ENCODE results near the gene KPNA2.
"Not testable (repeated sequence)": the region's sequence is repeated elsewhere in the genome, so short reads cannot be mapped to it uniquely, and the experiment has no call there.

The KPNA2 gene

DNA sequence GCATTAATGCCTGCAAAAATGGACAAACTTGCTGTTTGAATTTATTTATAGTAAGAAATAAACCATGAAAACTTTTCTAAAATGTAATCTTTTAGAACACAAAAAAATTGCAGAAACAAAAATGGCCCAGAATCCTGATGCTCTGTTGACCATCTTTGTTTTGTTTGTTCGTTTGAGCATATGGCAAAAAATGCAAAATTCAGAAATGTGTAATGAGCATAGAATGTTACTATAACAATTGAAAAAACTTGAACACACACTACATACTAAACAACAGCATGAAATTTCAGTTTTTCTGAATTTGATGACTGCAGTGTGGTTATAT is 1.1 kb upstream of the KPNA2 start:
- H3K4me3 ChIP-seq (ENCODE audit: low read depth, low read length), result no peak overlapping the region
- no peak for DNase-seq (ENCODE audit: low read depth)
- in situ Hi-C loops (cut with HindIII; ENCODE audit: low sequenced_read_pairs), result no loop called here
- TF ChIP-seq CTCF (IDR thresholded peaks at IDR 0.05; ENCODE audit: low read depth, low read length, missing control alignments), result no peak

- in situ Hi-C loops (cut with HindIII; ENCODE audit: low sequenced_read_pairs), result no loop called here
- H3K4me3 ChIP-seq (ENCODE audit: low read depth, low read length), result peak overlapping the region; percentile 5
- DNase-seq (ENCODE audit: low read depth), result no peak
- TF ChIP-seq CTCF (IDR thresholded peaks at IDR 0.05; ENCODE audit: low read depth, low read length, missing control alignments), result no peak
These were observed 408 bp upstream of the KPNA2 start for GRCh38 chr17:68035131-68035522.

- no peak for TF ChIP-seq CTCF (IDR thresholded peaks at IDR 0.05; ENCODE audit: low read depth, low read length, missing control alignments)
- H3K4me3 ChIP-seq (ENCODE audit: low read depth, low read length), result peak overlapping the region; percentile 92
- in situ Hi-C loops (cut with HindIII; ENCODE audit: low sequenced_read_pairs), result no loop called here
- DNase-seq (ENCODE audit: low read depth), result no peak
These were observed 991 bp downstream of the KPNA2 start for GRCh38 chr17:68036304-68037147.

DNA sequence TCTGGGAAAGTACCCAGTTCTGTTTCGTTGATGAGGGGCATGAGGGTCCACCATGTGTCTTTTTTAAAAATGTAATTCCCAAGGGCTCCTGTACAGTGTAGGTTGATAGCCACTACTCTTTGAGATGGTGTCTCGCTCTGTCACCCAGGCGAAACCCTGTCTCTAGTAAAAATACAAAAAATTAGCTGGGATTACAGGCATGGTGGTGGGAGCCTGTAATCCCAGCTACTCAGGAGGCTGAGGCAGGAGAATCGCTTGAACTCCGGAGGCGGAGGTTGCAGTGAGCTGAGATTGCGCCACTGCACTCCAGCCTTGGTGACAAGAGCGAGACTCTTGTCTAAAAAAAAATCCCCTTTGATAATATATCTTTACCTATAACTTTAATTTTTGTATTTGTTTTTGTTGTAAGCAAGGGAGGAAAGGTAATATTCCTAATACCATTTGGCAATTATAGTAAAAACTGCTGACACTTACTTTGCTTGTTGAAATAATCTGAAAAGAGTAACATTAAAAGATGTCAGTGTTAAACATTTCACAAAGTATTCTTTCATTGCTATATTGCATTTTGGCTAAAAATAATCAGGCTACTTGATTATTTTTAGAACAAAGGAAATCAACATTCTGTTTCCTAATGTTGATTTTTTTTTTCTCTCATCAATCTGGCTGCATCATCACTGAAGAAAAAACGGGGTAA is 11.8 kb downstream of the KPNA2 start:
- no peak overlapping the region for H3K4me3 ChIP-seq (ENCODE audit: low read depth, low read length)
- TF ChIP-seq CTCF (IDR thresholded peaks at IDR 0.05; ENCODE audit: low read depth, low read length, missing control alignments), result no peak
- in situ Hi-C loops (cut with HindIII; ENCODE audit: low sequenced_read_pairs), result no loop called here
- no peak for DNase-seq (ENCODE audit: low read depth)

GRCh38 chr17:68047890-68048542 is 12.5 kb downstream of the KPNA2 start:
- in situ Hi-C loops (cut with HindIII; ENCODE audit: low sequenced_read_pairs); H3K4me3 ChIP-seq (ENCODE audit: low read depth, low read length); DNase-seq (ENCODE audit: low read depth): not testable (repeated sequence)

GRCh38 chr17:68048996-68049395 is 13.5 kb downstream of the KPNA2 start:
- TF ChIP-seq CTCF (IDR thresholded peaks at IDR 0.05; ENCODE audit: low read depth, low read length, missing control alignments), result no peak
- H3K4me3 ChIP-seq (ENCODE audit: low read depth, low read length), result no peak overlapping the region
- DNase-seq (ENCODE audit: low read depth), result no peak
- in situ Hi-C loops (cut with HindIII; ENCODE audit: low sequenced_read_pairs), result no loop called here

GRCh38 chr17:68049812-68050437 is 14.4 kb downstream of the KPNA2 start:
- in situ Hi-C loops (cut with HindIII; ENCODE audit: low sequenced_read_pairs); H3K4me3 ChIP-seq (ENCODE audit: low read depth, low read length); DNase-seq (ENCODE audit: low read depth): not testable (repeated sequence)

DNA sequence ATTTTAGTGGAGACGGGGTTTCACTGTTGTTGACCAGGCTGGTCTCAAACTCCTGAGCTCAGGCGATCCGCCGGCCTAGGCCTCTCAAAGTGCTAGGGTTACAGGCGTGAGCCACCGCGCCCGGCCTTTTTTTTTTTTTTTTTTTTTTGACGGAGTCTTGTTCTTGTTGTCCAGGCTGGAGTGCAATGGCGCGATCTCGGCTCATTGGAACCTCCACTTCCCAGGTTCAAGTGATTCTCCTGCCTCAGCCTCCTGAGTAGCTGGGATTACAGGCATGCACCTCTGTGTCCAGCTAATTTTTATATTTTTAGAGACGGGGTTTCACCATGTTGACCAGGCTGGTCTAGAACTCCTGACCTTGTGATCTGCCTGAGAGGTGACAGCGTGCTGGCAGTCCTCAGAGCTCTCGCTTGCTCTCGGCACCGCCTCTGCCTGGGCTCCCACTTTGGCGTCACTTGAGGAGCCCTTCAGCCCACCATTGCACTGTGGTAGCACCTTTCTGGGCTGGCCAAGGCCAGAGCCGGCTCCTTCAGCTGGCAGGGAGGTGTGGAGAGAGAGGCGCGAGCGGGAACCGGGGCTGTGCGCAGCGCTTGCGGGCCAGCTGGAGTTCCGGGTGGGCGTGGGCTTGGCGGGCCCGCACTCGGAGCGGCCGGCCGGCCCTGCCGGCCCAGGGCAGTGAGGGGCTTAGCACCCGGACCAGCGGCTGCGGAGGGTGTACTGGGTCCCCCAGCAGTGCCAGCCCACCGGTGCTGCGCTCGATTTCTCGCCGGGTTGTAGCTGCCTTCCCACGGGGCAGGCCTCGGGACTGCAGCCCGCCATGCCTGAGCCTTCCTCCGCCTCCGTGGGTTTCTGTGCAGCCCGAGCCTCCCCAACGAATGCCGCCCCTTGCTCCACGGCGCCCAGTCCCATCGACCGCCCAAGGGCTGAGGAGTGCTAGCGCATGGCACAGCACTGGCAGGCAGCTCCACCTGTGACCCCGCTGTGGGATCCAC is 16.1 kb downstream of the KPNA2 start:
- in situ Hi-C loops (cut with HindIII; ENCODE audit: low sequenced_read_pairs); H3K4me3 ChIP-seq (ENCODE audit: low read depth, low read length); DNase-seq (ENCODE audit: low read depth): not testable (repeated sequence)

All from astrocyte of the cerebellum (primary cell).